ENCODE data around the gene MACROD2. TPM values are rescaled to one million over a fixed set of nuclear protein-coding genes. Genes with fewer than 3 reads are reported as not detected.

MACROD2 gene
- total RNA-seq, 1 experiment from 2014 or later = 3.7 TPM

DNA sequence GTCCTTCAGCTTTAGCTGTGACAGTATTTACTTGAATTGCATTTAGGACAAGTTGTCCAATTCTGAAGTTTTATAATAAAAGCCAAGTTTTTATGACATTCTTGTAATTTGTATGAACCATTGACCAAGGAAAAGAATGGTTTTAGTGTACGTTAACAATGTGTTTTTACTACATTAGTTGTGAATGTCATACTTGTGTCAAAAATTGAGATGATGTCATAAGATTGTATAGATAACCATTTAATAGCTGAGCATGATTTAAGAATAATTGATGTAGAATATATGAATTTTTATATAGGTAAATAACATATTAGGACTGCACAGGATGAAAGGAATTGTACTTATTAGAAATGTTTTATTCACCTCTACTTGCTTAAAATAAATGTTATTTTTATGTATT, 102.9 kb downstream of the MACROD2 start (continued):
- TF ChIP-seq SP1 (IDR thresholded peaks at IDR 0.05; ENCODE audit: low read depth) (no peak), CEBPB (IDR thresholded peaks at IDR 0.05; ENCODE audit: low read depth) (no peak), FOSL1 (IDR thresholded peaks at IDR 0.05; ENCODE audit: low read depth) (no peak), EGR1 (IDR thresholded peaks at IDR 0.05; ENCODE audit: low read depth) (no peak), ELF1 (IDR thresholded peaks at IDR 0.05; ENCODE audit: borderline replicate concordance, low read depth) (no peak), ZFX (IDR thresholded peaks at IDR 0.05) (no peak), SRF (IDR thresholded peaks at IDR 0.05; ENCODE audit: low read depth) (no peak), YY1 (IDR thresholded peaks at IDR 0.05; ENCODE audit: extremely low read depth, insufficient replicate concordance, low read depth, low read length) (no peak), JUND (IDR thresholded peaks at IDR 0.05) (no peak), SIN3A (IDR thresholded peaks at IDR 0.05; ENCODE audit: low read depth) (no peak), POLR2AphosphoS5 (IDR thresholded peaks at IDR 0.05; ENCODE audit: low read depth, low read length) (no peak)

DNA sequence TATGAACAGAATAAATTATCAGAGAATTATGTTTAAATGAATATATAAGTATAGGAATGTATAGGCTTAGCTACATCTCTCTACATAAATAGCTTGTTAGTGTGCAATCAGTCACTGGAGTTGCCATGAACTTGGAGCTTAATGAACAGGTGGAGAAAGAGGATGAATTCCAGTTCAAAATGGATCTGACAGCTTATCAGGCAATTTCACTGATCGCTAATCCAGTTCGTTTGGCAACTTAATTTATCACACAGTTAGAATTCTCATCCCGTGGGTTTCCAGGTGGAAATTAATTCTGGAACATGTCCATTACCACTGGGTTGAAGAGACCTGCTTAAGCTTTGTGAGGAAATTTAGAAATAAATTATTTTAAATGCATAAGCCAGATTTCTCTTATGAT, 118.1 kb downstream of the MACROD2 start:
- Histone ChIP-seq H3K4me2 (ENCODE audit: low read length) (no peak overlapping the region), H3K4me3 (replicated peaks in 1 of 2; ENCODE audit: low read depth in 1 of 2, low read length in 2 of 2) (no peak overlapping the region), H3K36me3 (ENCODE audit: control insufficient read depth in 1 of 2, insufficient read depth in 2 of 2, low read length in 2 of 2) (no peaks in the 10 kb centered on the region), H3K79me2 (ENCODE audit: insufficient read depth, low read length) (no peaks in the 10 kb centered on the region), H3K4me1 (ENCODE audit: control insufficient read depth in 1 of 2, insufficient read depth in 2 of 2, low read length in 2 of 2) (no peaks in the 10 kb centered on the region), H3K9me3 (ENCODE audit: control insufficient read depth in 1 of 2, insufficient read depth in 1 of 2, low read depth in 1 of 2, low read length in 2 of 2) (no peaks in the 10 kb centered on the region), H3K27me3 (ENCODE audit: insufficient read depth, low read length) (no peaks in the 10 kb centered on the region), H4K20me1 (ENCODE audit: insufficient read depth) (no peaks in the 10 kb centered on the region), H3K9me2 (ENCODE audit: insufficient read depth) (no peaks in the 10 kb centered on the region), H3K27ac (ENCODE audit: low read depth, low read length) (no peak overlapping the region), H2AFZ (ENCODE audit: low read depth, low read length, poor library complexity, severe bottlenecking) (no peak overlapping the region), H3K9ac (ENCODE audit: low read length) (no peak overlapping the region)
- RAD21 ChIA-PET (ENCODE audit: low non-redundant PET in 1 of 2, low total read pairs in 2 of 2, uncharacterized antibody in 2 of 2, unreplicated experiment in 2 of 2) = no interaction called here
- DNase-seq (ENCODE audit: low read depth, low spot score) = no peak
- POLR2A ChIA-PET = no interaction called here
- intact Hi-C loops (cut with micrococcal nuclease) = no loop called here
- CTCF ChIA-PET = no interaction called here
- no TSS peak for BruUV-seq (replicated peaks)
- TF ChIP-seq FOSL1 (IDR thresholded peaks at IDR 0.05; ENCODE audit: low read depth) = no peak
- TF ChIP-seq, protein P1, sequence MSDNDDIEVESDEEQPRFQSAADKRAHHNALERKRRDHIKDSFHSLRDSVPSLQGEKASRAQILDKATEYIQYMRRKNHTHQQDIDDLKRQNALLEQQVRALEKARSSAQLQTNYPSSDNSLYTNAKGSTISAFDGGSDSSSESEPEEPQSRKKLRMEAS (IDR thresholded peaks at IDR 0.05) = no peak
- ATAC-seq = no peak

Measured in HCT116 (cell line).